ENCODE data around the gene UBE2L3.
"Not testable (repeated sequence)": the region's sequence is repeated elsewhere in the genome, so short reads cannot be mapped to it uniquely, and the experiment has no call there.

UBE2L3 gene

DNA sequence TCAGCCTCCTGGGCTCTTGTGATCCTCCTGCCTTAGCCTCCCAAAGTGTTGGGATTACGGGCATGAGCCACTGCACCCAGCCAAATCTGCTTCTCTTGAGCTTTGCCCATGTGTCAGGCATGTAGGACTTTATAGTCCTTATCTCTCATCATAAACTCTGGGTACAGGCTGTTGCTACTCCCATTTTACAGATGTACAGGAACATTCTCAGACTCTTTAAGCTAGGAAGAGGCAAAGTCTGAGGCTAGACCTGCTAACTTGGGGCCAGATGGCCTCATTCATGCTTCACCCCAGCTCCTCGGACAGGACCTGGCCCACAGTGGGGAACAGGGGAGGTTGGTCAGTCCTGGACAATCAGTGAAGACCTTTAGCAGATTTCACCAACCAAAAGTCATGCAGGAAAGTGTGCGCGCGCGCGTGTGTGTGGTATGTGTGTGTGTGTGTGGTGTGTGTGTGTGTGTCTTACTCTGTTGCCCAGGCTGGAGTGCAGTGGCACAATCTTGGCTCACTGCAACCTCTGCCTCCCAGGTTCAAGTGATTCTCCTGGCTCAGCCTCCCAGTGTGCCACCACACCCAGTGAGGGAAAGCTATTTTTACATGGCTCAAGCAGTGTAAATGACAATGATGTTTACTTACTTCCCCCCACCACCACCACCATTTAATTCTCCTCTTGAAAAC, 38.5 kb downstream of the UBE2L3 start:
- no peak overlapping the region for H3K4me3 ChIP-seq (ENCODE audit: control insufficient read depth, low read depth, low read length)
- no peak for DNase-seq (ENCODE audit: low read depth)
- TF ChIP-seq, protein P1, sequence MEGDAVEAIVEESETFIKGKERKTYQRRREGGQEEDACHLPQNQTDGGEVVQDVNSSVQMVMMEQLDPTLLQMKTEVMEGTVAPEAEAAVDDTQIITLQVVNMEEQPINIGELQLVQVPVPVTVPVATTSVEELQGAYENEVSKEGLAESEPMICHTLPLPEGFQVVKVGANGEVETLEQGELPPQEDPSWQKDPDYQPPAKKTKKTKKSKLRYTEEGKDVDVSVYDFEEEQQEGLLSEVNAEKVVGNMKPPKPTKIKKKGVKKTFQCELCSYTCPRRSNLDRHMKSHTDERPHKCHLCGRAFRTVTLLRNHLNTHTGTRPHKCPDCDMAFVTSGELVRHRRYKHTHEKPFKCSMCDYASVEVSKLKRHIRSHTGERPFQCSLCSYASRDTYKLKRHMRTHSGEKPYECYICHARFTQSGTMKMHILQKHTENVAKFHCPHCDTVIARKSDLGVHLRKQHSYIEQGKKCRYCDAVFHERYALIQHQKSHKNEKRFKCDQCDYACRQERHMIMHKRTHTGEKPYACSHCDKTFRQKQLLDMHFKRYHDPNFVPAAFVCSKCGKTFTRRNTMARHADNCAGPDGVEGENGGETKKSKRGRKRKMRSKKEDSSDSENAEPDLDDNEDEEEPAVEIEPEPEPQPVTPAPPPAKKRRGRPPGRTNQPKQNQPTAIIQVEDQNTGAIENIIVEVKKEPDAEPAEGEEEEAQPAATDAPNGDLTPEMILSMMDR (conservative IDR thresholded peaks at IDR 0.05; ENCODE audit: control insufficient read depth, insufficient read depth, low read depth, low read length), result no peak

GRCh38 chr22:21606775-21607174, 39.3 kb downstream of the UBE2L3 start:
- TF ChIP-seq, protein P1 (conservative IDR thresholded peaks at IDR 0.05; ENCODE audit: control insufficient read depth, insufficient read depth, low read depth, low read length), result no peak
- no peak for DNase-seq (ENCODE audit: low read depth)
- no peak overlapping the region for H3K4me3 ChIP-seq (ENCODE audit: control insufficient read depth, low read depth, low read length)

DNA sequence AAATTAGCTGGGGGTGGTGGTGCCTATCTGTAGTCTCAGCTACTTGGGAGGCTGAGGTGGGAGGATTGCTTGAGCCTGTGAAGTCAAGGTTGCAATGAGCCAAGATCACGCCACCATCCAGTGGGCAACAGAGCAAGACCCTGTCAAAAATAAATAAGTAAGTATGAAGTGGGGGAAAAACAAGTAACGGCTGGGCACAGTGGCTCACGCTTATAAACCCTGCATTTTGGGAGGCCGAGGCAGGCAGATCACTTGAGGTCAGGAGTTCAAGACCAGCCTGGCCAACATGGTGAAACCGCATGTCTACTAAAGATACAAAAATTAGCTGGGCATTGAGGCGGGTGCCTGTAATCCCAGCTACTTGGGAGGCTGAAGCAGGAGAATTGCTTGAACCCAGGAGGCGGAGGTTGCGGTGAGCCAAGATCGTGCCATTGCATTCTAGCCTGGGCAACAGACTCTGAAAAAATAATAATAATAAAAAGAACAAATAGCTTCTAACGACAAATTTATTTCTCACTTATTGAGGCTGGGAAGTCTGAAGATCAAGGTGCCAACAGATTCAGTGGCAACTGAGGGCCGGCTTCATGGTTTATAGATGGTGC, 42.1 kb downstream of the UBE2L3 start:
- not testable (repeated sequence) for DNase-seq (ENCODE audit: low read depth); H3K4me3 ChIP-seq (ENCODE audit: control insufficient read depth, low read depth, low read length)

DNA sequence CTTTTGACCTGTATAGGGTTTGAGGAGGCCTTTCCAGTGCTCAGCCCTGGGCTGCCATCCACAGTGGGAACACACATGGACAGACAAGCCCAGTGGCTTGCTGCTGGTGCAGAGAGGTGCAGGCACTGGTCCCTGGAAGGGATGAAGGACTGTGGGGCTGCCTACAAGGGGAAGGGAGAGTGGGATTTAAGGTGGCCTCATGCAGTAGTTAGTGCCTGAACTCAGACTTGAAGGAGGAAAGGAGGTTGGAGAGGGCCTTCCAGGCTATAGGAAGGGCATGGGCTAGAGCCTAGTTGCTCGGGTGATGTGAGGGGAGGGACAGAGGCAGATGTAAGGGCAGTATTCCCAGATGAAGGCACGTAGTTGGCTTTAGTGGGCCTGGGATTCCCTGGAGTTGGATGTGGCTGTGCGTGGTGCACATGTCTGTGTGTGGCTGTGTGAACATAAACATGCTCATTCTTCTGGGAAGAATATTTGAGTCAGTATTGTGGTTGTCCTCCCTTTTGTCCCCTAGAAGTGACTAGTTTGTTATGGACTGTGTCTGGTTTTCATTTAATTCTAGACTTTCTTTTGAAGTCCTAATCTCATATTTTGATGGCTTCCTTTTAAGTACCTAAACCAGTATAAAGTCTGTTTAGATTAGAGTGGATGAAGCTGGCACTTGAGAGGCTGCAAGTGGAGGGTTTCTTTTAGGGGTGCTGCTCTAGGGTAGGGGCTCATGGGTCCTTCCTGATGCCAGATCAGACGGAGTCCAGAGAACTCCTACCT, 43.9 kb downstream of the UBE2L3 start:
- no peak for DNase-seq (ENCODE audit: low read depth)
- TF ChIP-seq, protein P1 (conservative IDR thresholded peaks at IDR 0.05; ENCODE audit: control insufficient read depth, insufficient read depth, low read depth, low read length), result no peak
- H3K4me3 ChIP-seq (ENCODE audit: control insufficient read depth, low read depth, low read length), result no peak overlapping the region

- H3K4me3 ChIP-seq (ENCODE audit: control insufficient read depth, low read depth, low read length), result no peak overlapping the region
- DNase-seq (ENCODE audit: low read depth), result no peak
- TF ChIP-seq, protein P1 (conservative IDR thresholded peaks at IDR 0.05; ENCODE audit: control insufficient read depth, insufficient read depth, low read depth, low read length), result no peak
Observed at GRCh38 chr22:21612858-21613257, 45.3 kb downstream of the UBE2L3 start.

GRCh38 chr22:21613553-21614233, 46.2 kb downstream of the UBE2L3 start:
- H3K4me3 ChIP-seq (ENCODE audit: control insufficient read depth, low read depth, low read length), result no peak overlapping the region
- TF ChIP-seq, protein P1 (conservative IDR thresholded peaks at IDR 0.05; ENCODE audit: control insufficient read depth, insufficient read depth, low read depth, low read length), result no peak
- DNase-seq (ENCODE audit: low read depth), result no peak
